Activated T-helper 9 cell treated with anti-CD3 and anti-CD28 coated beads, Interleukin-2, amount 50 U/mL, for 16 hours (primary cell): ENCODE results near the gene HPS3.

Experiments used
- DNase-seq: peaks from one replicate; pipeline ENCODE4 v3.0.0-alpha.2; 2020; ENCODE audit warnings: low read depth

Gene HPS3

DNA sequence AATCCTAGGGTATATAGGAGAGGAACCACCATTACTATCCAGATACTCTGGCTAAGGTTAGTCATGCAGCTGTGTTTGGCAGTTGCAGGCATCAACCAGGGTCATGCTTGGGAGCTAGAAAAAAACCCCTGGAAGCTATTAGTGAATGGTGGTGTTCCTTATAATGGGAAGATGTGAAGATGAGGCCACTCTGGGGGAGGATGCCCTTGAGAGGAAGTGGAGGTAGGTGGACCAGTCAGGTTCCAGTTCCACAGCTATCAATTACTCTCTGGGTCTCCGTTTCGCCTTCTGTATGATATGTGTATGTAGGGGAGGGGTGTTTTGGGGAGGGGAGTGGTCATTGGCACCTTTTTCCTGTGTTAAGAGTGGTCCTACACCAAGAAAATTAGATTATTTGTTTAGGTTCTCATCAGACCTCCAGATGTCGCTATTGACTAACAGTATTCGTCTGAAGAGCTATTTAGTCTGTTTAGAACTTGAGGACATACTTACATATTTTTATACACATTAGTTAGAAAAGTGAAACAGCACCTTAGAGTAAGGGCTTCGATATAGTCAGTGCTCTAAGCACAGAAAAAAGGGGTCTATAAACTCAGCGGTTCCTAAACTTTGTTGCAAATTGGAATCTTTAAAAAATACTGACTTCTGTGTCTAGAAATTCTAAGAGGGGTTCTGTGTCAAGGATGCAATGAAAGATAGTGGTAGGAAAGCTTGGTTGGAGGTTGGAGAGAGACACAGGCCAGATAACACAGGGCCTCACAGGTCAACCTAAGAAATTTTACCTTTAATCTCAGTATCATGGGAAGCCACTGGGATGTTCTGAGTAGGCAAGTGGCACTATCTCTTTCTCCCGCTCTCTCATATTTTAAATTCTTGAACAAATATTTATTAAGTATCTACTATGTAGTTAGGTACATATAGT lies 9.1 kb upstream of the HPS3 start:
- no peak for DNase-seq

DNA sequence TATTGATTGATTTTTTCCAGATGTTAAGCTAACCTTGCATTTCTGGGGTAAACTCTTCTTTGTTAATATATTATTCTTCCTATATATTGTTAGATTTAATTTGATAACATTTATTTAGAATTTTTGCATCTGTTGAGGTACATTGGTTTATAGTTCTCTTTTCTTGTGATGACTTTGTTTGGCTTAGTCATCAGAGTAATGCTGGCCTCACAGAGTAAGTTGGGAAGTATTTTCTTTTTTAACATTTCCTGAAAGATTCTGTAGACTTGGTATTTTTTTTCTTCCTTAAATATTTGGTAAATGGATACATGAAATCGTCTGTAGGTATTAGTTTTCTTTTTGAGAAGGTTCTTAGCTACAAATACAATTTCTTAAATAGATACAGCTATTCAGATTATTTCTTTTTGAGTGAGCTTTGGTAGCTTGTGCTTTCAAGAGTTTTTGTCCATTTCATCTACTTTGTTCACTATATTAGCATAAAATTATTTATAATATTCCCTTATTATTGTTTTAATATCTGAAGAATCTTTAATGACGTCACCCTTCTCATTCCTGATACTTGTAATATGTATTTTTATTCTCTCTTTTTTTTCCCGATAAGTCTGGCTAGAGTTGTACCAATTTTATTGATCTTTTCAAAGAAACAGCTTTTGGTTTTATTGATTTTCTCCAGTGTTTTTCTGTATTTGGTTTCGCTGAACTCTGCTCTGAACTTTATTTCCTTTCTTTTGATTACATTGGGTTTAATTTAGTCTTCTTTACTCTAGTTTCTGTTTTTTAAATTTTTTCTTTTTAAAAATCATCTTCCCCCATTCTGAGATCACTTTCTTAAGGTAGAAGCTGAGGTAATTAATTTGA lies 6.5 kb upstream of the HPS3 start:
- no peak for DNase-seq

DNA sequence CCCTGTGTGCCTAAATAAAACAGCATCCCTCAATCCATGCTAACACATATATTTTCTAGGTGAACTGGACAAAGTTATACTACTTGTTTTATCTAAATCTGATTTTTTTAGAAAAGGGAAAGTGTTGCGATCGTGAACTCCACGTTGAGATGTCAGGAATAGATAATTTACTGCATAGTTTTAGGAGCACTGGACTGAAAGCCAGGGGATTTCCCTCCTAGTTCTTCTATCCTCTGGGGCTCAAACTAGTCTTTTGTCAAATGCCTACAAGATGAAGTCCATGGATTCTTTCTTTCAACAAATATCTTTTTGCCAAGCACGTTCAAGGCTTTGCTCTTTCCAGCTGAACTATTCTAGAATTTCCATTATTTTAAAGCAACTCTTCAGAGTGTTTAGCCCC lies 617 bp upstream of the HPS3 start:
- no peak for DNase-seq

DNA sequence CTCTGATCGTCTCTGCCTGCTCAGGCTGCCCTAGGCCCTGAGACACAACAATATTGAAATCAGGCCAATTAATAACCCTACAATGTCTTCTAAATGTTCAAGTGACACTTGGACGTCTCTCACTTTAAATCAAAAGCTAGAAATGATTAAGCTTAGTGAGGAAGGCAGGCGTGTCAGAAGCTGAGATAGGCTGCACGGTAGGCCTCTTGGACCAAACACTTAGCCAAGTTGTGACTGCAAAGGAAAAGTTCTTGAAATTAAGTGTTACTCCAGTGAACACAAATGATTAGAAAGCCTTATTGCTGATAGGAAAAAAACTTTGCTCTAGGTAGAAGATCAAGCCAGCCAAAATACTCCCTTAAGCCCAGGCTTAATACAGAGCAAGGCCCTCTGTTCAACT lies 2.2 kb downstream of the HPS3 start:
- no peak for DNase-seq

DNA sequence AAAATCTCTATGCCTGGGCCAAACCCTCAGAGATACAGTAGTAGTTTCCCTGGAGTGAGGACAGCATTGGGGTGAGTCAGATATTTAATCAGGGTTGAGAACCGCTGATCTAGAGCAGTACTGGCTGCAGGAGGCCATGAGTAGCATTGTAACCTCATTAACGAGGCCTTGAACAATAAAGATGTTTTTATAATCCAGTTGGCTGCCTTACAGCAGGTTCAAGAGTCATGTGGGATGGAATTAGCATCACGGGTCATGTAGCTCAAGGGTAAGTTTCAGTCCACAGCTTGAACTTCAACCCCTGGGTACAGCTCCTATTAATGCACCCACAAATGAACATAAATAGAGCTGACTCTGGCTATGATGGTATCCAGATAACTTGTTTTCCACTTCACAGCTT lies 5.1 kb downstream of the HPS3 start:
- DNase-seq: no peak

DNA sequence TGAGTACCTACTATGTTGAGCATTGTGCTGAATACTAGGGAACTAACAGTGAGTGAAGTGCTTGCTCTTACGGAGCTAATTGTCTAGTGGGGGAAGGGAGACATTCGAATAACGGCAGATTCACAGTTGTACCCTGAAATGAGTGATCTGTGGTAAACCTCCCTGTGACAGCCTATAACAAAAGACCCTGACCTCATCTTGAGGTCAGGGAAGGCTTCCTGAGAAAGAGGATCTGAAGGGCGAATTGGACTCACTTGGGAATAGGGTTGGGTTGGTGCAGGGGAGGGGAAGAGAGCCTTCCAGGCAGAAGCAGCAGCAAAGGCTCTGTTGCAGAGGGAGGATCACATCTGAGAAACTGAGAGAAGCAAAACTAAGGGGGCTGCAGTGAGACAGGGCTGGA lies 13.2 kb downstream of the HPS3 start:
- DNase-seq: no peak

DNA sequence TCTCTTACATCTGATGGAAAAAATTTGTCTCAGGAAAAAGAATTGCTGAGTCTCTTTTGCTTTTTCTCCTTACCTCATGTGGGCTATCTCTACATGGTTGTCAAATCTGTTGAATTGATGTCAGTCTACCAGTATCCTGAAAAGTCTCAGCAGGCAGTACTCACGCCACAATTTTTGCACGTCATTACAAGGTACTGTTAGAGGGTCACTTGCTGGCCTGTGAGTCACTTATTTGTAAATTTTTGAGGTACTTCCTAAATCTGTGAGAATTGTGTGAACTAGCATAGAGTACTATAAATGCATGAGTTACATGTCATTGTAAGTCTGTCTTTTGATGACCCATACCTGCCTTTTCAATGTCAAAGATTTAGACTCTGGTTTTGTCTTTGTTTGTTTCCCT lies 15.9 kb downstream of the HPS3 start:
- DNase-seq: no peak

DNA sequence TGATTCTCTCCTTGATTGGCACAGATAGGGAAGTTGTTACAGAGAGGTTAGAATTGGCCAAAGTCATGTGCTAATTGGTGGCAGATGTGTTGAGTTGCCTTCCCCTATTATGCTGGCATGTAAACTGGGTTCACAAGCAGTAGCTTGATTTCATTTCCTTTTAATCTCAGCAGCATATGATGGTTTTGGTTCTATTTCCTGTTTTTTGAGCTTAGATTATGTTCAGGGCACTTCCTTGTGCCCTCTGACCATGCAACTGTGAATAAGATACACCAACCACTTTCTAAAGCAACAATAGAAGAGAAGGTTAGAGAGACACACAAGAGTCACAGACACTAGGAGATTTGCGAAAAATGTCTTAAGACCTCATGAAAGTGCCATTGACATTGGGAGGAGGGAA lies 16.5 kb downstream of the HPS3 start:
- DNase-seq: no peak

DNA sequence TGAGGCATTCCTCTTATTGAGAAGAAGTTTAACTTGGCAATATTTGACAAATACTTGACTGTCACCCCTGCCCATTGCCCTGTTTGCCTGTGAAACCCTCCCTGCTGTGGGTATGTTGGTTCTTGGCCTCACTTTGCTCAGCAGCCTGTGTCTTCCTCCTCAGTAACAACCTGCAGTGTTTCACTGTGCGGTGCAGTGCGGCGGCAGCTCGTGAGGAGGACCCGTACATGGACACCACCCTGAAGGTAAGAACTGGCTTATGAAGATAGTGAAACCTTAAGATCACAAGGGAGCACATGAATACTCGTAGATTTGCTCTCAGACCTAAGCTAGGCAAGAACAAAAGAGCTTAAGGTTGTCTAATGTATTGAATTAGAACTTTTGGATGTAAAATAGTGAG lies 21.0 kb downstream of the HPS3 start:
- no peak for DNase-seq

DNA sequence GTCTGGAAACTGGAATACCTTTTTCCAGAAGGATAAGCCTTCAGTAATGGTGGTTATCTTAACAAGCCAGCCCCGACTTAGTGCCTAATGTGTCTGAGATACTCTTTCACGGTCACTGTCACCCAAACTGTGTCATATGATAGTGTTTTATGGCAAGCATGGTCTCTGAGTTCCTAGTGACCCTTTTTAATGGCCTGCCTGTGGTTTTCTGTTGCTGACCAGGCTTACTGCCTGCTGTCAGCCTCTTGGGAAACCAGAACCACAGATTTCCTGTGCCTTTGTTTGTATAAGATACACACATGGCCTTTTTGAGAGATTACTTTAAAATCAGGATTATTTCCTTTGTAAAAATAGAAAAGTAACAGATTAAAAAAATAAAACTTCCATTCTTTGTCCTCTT lies 22.4 kb downstream of the HPS3 start:
- no peak for DNase-seq

DNA sequence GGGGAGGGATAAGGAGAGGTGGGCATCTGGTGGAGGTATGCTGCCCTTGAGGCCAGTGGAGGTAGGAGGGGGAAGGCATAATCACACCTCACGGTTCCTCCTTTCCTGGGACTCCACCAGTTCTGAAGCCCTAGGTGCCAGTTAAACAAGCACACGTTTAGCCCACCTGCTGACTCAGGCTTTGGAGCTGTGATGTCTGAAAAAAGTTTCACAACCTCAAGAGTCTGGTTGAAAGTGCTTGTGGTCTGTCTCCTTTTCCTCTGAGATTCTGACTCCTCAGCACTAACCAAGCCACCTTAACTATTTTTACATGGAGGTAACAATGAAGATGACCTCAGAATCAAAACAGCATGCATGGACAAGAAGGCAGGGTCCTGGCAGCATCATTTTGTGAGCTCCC lies 23.0 kb downstream of the HPS3 start:
- DNase-seq: no peak

DNA sequence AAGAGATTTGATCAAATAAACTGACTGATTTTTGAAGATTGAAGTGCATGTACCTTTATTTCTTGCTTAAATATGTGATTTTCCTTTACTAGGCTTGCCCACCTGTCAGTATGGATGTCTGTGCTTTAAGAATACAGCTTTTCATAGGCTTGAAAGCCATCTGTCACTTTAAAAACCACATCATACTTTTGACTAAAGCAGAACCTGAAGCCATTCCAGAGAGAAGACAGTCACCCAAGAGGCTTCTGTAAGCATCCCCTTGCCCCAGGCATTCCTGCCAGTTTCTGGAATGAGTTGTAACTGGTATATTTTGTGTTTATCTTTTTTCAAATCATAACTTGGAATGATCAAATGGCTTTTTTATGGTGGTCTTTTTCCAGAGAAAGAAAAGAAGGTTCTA lies 24.0 kb downstream of the HPS3 start:
- DNase-seq: no peak

DNA sequence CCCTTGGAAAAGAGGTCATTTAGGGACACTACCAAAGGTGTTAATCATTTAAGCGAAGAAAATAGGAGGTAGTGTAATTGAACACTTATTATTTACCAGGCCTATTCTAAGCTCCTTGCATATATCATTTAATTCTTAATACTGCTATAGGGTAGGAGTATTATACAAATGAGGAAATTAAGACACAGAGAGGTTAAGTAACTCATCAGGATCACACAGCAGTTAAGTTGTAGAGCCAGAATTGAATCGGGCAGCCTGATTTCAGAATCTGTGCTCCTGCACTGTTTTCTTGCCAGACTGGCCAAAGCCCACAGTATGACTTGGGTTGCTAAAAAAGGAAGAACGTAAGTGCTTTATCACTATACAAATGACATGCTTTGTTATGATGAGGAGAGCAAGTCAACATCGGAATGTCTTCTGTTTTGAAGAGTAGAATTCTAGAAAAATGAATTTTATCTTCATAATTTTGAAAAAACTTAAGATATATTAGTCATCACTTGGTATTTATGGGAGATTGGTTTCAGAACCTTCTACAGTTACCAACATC lies 31.4 kb downstream of the HPS3 start:
- no peak for DNase-seq

DNA sequence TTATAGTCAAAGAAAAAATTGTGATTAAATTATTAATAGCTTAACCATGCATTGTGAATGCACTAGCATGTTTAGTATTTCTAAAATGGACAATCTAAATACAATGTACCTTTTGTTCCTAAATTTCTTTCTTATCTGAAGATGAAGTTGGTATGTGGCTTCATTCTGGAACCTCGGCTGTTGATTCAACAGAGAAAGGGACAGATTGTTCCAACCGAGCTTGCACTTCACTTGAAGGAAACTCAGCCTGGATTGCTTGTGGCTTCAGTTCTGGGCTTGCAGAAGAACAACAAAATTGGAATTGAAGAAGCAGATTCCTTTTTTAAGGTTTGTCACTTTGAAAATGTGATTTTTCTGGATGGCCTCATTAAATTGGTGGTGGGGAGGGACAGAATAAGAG lies 32.6 kb downstream of the HPS3 start:
- no peak for DNase-seq

DNA sequence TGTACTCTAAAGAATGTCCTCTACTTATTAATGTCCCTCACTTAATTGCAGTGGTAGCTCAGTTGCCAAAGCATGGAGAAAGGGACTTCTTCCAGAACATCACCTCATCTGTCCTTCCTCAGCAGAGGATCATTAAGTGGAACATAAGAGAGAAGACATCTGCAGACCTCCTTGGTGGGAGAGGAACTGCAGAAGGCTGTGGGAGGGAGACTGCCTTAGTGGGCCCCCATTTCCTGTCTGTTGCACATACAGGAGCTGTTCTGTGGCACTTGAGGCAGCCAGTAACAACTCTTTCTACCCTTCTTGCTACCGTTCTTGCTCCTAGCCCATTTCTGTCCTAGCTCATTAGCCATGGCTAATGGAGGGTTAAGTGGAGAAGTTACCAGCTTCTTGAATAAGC lies 33.6 kb downstream of the HPS3 start:
- DNase-seq: no peak

DNA sequence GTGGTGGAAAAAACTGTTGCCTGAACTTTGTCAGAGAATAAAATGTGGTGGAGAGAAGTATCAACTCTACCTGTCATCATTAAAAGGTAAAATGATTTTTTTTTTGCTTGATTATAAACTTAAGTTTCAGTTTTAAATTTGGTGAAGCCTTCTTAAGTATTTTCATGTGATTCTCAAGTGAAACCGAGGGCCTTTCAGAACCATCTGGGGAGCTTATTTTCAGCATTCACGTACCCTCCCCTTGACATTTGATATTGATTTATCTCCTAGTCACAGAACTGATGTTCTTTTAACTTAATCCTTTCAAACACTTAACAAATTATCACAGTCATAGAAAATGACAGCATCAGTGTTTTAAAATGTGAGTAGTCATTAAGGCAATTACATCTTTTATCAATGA lies 38.5 kb downstream of the HPS3 start:
- no peak for DNase-seq

DNA sequence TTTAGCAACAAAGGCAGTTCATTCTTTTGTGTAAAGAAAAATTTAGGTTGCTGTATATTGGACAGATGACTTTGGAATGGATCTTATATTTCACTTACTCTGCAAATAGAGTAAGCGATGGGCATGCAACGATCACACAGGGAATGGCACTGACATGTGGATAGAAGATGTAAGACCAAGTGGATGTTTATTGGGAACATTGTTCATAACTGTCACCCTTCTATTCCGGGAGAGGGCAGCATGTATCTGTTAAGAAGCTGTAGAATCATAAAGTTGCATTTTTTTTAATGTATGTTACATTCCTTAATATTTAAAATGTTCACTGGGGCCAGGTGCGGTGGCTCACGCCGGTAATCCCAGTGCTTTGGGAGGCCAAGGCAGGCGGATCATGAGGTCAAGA lies 41.2 kb downstream of the HPS3 start:
- DNase-seq: no peak

DNA sequence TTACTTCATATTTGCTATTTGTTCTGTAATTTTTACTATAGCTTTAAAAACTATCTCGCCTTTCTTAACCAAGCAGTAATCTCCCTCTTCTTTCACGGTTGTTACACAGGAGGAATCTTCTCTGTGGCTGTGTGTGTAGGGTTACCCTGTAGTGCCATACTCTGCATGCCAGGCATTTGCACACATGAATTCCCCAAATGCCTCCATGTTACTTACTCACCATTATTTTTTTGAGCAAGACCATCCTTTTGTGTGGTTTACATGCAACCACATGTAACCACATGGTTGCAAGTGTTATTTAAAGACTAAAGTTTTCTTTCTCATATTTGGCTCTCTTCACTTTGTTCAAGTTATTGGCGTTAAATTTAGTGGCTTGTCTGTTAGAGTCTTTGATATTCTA lies 45.5 kb downstream of the HPS3 start:
- DNase-seq: no peak

DNA sequence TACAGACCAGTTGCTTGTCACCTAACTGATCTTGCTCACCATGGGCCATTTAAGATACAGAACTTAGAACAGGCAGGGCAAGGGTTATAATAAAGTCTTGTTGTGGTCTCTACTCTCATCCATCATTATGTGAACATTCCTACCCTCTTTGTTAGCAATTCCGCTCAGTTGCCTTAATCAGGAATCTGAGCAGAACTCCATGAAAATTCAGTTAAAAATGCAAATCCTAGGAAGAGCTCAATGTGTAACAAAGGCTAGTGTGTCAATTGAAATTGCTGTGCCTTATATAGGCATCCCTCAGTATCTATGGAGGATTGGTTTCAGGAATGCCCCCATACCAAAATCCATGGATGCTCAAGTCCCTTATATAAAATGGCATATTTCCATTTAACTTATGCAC lies 47.7 kb downstream of the HPS3 start:
- no peak for DNase-seq

DNA sequence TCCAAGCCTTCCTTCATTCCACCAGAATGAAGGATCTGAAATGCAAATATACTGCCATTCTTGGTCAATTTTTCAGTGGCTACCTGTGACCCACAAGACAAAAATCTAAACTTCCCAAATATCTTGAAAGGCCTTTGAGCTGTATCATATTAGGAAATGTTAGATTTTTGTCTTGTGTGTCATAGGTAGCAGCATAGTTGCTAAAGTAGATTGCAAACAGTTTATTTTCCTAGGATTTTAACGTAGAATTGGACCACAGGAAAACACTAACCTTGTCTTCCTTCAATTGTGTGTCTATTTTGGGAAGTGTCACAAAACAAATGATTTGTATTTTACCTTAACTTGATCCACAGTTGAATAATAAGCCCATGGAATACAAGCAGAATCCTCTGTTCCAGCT lies 49.8 kb downstream of the HPS3 start:
- DNase-seq: no peak

DNA sequence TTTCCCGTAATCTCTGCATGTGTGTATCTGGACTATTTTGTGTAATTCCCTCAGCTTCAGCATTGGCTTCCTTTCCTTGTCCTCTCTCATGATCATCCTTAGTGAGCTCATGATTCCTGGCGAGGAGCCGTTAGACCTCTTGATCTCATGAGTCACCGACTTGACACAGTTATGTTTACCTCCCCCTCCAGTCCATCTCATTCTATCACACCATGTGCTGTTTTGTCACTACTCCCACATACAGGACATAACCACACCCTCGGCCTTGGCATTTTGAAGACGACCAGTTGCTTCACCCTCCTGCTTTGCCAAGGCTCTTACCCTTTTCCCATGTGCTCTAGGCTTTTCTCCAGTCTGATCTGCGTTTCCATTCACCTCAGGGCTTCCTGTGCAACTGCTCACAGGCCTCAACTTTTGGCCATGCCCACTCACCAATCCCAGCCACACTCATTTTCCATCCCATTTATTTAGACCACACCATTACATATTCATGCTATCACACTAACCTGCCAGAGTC lies 50.7 kb downstream of the HPS3 start:
- DNase-seq: no peak

DNA sequence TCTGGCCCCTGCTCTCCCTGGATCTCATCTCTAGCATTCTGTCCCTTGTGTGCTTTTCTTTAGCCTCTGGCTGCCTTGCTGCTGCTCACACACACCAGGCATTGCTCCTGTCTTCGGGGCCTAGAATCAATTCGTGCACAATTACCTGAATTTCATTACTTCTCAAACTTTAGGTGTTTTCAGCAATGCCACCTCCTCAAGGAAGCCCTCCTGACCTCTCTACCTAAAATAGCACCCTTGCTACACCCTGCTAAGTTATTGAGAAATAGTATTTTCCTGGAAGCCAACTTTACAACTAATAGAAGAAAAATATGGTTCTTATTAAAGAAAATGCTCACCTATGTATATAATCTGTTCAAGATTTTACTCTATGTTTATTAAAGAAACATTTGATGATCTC lies 51.7 kb downstream of the HPS3 start:
- DNase-seq: no peak

DNA sequence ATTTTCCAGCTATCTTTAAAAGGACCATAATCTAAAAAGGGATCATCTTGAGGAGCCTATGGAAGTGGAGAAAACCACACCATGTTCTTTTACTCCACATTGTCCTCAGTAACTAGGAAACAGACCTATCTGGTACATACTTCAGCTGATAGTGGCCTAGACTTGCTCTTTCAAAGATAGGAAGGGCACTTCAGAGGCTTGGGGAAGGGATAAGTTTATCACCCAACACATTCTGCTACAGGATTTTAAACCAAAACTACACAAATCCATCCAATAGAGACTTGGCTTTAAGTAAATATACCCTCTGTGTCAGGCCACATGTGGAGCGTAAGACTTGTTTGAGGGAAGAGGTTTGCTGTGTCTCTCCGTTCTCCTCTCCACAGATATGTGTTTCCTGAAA lies 56.8 kb downstream of the HPS3 start:
- no peak for DNase-seq
